ENCODE measurements around the gene CLDN12.

CLDN12 gene

DNA sequence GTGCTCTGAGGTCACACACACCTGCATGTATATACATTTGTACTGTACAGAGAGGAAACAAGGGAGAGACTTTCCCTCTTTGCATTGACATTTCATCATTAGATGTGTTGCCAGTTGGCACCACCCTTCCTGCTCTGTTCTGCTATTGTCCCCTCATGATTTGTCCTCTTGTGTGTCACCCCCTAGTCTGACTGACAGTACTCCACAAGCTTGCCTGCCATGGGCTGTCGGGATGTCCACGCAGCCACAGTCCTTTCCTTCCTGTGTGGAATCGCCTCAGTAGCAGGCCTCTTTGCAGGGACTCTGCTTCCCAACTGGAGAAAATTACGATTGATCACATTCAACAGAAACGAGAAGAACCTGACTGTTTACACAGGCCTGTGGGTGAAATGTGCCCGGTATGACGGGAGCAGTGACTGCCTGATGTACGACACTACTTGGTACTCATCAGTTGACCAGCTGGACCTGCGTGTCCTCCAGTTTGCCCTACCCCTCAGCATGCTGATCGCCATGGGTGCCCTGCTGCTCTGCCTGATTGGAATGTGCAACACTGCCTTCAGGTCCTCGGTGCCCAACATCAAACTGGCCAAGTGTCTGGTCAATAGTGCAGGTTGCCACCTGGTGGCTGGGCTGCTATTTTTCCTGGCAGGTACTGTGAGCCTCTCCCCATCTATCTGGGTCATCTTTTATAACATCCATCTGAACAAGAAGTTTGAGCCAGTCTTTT lies 9.4 kb downstream of the CLDN12 start:
- Histone ChIP-seq H3K9ac (ENCODE audit: low read depth, low read length) (no peak overlapping the region), H2AFZ (ENCODE audit: low read depth, low read length) (no peak overlapping the region), H3K79me2 (ENCODE audit: insufficient read depth, low read length) (no peaks in the 10 kb centered on the region), H3K27ac (ENCODE audit: low read length) (no peak overlapping the region), H4K20me1 (ENCODE audit: insufficient read depth, low read length) (peaks cover 3% of the 10 kb centered on the region; the same call in 1 of the 2 replicates), H3K4me1 (ENCODE audit: insufficient read depth, low read length) (no peaks in the 10 kb centered on the region), H3K36me3 (ENCODE audit: insufficient read depth, low read length) (peaks cover 17% of the 10 kb centered on the region), H3K9me3 (ENCODE audit: insufficient read depth, low read length, severe bottlenecking) (no peaks in the 10 kb centered on the region), H3K27me3 (ENCODE audit: insufficient read depth, low read length, poor library complexity) (no peaks in the 10 kb centered on the region), H3K4me2 (ENCODE audit: insufficient read depth, low read length) (no peak overlapping the region), H3K4me3 (ENCODE audit: low read depth in 1 of 2, low read length in 2 of 2) (no peak overlapping the region)
- ATAC-seq (ENCODE audit: insufficient read depth, low read depth) (no peak), DNase-seq (no peak)
- no peak for TF ChIP-seq EZH2 (IDR thresholded peaks at IDR 0.05; ENCODE audit: borderline replicate concordance, low read depth, low read length, severe bottlenecking)
- TF ChIP-seq, protein P1, sequence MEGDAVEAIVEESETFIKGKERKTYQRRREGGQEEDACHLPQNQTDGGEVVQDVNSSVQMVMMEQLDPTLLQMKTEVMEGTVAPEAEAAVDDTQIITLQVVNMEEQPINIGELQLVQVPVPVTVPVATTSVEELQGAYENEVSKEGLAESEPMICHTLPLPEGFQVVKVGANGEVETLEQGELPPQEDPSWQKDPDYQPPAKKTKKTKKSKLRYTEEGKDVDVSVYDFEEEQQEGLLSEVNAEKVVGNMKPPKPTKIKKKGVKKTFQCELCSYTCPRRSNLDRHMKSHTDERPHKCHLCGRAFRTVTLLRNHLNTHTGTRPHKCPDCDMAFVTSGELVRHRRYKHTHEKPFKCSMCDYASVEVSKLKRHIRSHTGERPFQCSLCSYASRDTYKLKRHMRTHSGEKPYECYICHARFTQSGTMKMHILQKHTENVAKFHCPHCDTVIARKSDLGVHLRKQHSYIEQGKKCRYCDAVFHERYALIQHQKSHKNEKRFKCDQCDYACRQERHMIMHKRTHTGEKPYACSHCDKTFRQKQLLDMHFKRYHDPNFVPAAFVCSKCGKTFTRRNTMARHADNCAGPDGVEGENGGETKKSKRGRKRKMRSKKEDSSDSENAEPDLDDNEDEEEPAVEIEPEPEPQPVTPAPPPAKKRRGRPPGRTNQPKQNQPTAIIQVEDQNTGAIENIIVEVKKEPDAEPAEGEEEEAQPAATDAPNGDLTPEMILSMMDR (IDR thresholded peaks at IDR 0.05; ENCODE audit: borderline replicate concordance, extremely low read depth, low read length, poor library complexity, severe bottlenecking): peak; percentile 46

DNA sequence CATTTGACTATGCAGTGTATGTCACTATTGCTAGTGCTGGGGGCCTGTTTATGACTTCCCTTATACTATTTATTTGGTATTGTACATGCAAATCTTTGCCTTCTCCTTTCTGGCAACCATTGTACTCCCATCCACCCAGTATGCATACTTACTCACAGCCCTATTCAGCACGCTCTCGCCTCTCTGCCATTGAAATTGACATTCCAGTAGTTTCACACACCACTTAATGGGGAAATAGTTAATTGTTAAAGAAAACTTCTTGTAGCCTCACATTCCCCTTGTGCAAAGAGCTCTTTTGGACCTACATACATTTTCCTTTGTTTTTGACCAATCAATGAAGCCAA lies 9.9 kb downstream of the CLDN12 start:
- Histone ChIP-seq H3K27me3 (ENCODE audit: insufficient read depth, low read length, poor library complexity) (no peaks in the 10 kb centered on the region), H3K4me2 (ENCODE audit: insufficient read depth, low read length) (no peak overlapping the region), H3K4me3 (ENCODE audit: low read depth in 1 of 2, low read length in 2 of 2) (no peak overlapping the region), H3K9me3 (ENCODE audit: insufficient read depth, low read length, severe bottlenecking) (no peaks in the 10 kb centered on the region), H3K36me3 (ENCODE audit: insufficient read depth, low read length) (peaks cover 17% of the 10 kb centered on the region), H2AFZ (ENCODE audit: low read depth, low read length) (no peak overlapping the region), H3K79me2 (ENCODE audit: insufficient read depth, low read length) (no peaks in the 10 kb centered on the region), H4K20me1 (ENCODE audit: insufficient read depth, low read length) (peaks cover 3% of the 10 kb centered on the region; the same call in 1 of the 2 replicates), H3K9ac (ENCODE audit: low read depth, low read length) (no peak overlapping the region), H3K27ac (ENCODE audit: low read length) (no peak overlapping the region), H3K4me1 (ENCODE audit: insufficient read depth, low read length) (no peaks in the 10 kb centered on the region)
- ATAC-seq (ENCODE audit: insufficient read depth, low read depth) (no peak), DNase-seq (no peak)
- no peak for TF ChIP-seq EZH2 (IDR thresholded peaks at IDR 0.05; ENCODE audit: borderline replicate concordance, low read depth, low read length, severe bottlenecking)
- TF ChIP-seq, protein P1 (IDR thresholded peaks at IDR 0.05; ENCODE audit: borderline replicate concordance, extremely low read depth, low read length, poor library complexity, severe bottlenecking): no peak

DNA sequence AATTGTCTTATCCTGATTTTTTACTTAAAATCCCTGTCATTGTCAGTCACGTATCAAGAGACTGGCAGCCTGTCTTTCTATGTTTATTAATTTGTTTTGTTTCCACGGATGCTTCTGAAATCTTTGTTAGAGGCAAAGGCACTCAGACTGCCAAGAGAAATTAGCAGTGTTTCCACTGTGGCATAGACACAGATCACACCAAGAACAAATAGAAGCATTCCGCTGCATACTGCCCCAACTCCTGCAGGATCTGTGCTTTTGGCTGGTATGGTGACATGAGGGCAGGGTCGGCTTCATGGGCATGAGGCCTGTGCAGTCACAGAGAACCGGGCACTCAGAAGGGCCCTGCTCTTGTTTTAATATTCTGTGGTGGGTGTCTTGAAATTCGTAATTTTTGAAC lies 18.4 kb downstream of the CLDN12 start:
- Histone ChIP-seq H3K4me3 (ENCODE audit: low read depth in 1 of 2, low read length in 2 of 2) (no peak overlapping the region), H3K79me2 (ENCODE audit: insufficient read depth, low read length) (no peaks in the 10 kb centered on the region), H3K36me3 (ENCODE audit: insufficient read depth, low read length) (no peaks in the 10 kb centered on the region), H3K4me1 (ENCODE audit: insufficient read depth, low read length) (no peaks in the 10 kb centered on the region), H3K4me2 (ENCODE audit: insufficient read depth, low read length) (no peak overlapping the region), H3K9ac (ENCODE audit: low read depth, low read length) (no peak overlapping the region), H3K9me3 (ENCODE audit: insufficient read depth, low read length, severe bottlenecking) (no peaks in the 10 kb centered on the region), H3K27ac (ENCODE audit: low read length) (no peak overlapping the region), H2AFZ (ENCODE audit: low read depth, low read length) (no peak overlapping the region), H4K20me1 (ENCODE audit: insufficient read depth, low read length) (no peaks in the 10 kb centered on the region), H3K27me3 (ENCODE audit: insufficient read depth, low read length, poor library complexity) (no peaks in the 10 kb centered on the region)
- no peak for ATAC-seq (ENCODE audit: insufficient read depth, low read depth)
- TF ChIP-seq, protein P1 (IDR thresholded peaks at IDR 0.05; ENCODE audit: borderline replicate concordance, extremely low read depth, low read length, poor library complexity, severe bottlenecking): no peak
- no peak for TF ChIP-seq EZH2 (IDR thresholded peaks at IDR 0.05; ENCODE audit: borderline replicate concordance, low read depth, low read length, severe bottlenecking)
- no peak for DNase-seq

Measured in DND-41 (cell line).